ENCODE measurements around the gene MRM3.

Gene MRM3, protein sequence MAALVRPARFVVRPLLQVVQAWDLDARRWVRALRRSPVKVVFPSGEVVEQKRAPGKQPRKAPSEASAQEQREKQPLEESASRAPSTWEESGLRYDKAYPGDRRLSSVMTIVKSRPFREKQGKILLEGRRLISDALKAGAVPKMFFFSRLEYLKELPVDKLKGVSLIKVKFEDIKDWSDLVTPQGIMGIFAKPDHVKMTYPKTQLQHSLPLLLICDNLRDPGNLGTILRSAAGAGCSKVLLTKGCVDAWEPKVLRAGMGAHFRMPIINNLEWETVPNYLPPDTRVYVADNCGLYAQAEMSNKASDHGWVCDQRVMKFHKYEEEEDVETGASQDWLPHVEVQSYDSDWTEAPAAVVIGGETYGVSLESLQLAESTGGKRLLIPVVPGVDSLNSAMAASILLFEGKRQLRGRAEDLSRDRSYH

DNA sequence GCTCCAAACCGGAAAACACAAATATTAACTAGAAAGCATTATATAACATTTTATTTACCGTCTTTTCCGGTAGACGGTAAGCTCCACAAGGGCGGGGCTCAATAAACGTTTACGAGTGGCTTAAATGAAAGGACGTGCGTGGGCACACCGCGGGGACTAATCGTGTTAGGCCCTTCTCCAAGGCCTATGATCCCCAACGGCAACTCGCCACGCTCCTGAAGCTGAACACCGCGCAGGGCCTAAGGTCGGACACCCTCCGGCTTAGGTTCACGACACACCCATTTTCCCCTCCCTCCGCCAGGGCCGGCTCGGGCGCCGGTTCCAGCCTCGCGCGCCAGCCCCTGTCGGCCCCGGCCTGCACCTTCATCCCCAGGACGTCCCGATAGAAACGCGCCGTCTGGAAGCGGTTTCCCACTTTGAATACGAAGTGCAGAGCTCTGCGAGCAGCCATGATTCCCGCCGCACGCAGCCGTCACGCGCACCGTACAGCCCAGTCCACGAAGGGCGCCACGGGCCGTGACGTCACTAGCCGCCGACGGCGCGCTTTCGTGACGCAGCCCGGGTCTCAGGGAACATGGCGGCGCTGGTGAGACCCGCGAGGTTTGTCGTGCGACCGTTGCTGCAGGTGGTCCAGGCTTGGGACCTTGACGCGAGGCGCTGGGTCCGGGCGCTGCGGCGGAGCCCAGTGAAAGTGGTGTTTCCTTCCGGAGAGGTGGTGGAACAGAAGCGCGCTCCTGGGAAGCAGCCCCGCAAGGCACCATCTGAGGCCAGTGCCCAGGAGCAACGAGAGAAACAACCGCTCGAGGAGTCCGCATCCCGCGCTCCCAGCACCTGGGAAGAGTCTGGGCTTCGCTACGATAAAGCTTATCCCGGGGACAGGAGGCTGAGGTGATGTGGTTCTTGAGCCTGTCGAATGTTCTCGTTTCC lies at the start of gene MRM3, which contains the start of gene GLOD4:
Gene MRM3, plus strand, starts transcription at position 549 of the 927 bp plus-strand sequence. Its CDS starts 26 bp downstream, at position 575.
Gene GLOD4, minus strand, starts transcription at position 476 of the 927 bp plus-strand sequence. Its CDS starts 25 bp downstream, at position 451.
- Histone ChIP-seq H3K9me3 (no peaks in the 10 kb centered on the region), H3K27me3 (ENCODE audit: low read depth) (no peaks in the 10 kb centered on the region), H3K4me1 (peaks cover 14% of the 10 kb centered on the region), H3K36me3 (replicated peaks) (peaks cover 46% of the 10 kb centered on the region), H3K4me3 (peak within 1 kb of the TSS; percentile 93)
- DNase-seq (ENCODE audit: low spot score in 2 of 2) = peak; percentile 48 to 91
- in situ Hi-C loops (cut with MboI; ENCODE audit: low sequenced_read_pairs) = no loop called here

DNA sequence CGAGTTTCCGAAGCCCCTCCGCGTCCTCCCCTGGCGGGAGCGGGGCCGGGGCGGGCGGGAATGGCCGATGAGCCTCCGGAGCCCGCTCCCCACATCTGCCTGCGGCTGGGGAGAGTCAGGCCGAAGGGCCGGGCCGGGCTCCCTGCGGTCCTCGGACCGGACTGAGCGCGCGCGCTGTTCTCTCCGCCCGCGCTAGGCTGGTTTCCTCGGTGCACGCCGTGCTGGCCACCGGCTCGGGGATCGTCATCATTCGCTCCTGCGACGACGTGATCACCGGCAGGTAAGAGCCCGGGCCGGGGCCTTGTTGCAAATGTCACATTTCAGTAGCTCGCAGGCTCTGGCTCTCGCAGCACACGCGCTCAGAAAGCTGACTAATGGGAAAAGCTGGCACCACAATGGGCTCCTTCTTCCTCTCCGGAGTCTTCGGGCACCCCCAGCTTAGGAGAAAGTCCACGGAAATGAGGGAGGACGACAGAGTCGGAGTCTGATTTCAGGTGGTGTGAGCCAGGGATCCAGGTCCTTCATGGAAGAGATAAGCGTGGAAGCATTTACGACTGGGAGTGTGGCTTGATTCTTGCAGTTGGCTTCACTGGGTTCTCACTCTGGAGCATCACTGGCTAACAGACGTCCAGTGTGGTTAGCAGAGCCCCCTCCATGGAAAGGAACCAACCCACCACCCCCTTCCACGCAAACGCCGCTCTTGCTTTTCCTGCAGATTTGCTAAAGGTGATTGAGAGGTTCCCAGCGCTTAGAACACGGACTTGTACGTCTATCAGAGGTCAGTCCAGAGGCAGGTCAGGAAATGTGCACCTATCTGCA lies 49.0 kb upstream of the MRM3 start:
- DNase-seq (ENCODE audit: low spot score in 2 of 2) = peak; percentile 23 to 35
- Histone ChIP-seq H3K36me3 (replicated peaks) (peaks cover 34% of the 10 kb centered on the region), H3K27me3 (ENCODE audit: low read depth) (no peaks in the 10 kb centered on the region), H3K4me1 (peaks cover 28% of the 10 kb centered on the region), H3K9me3 (no peaks in the 10 kb centered on the region), H3K4me3 (peak overlapping the region; percentile 54)
- in situ Hi-C loops (cut with MboI; ENCODE audit: low sequenced_read_pairs) = no loop called here

DNA sequence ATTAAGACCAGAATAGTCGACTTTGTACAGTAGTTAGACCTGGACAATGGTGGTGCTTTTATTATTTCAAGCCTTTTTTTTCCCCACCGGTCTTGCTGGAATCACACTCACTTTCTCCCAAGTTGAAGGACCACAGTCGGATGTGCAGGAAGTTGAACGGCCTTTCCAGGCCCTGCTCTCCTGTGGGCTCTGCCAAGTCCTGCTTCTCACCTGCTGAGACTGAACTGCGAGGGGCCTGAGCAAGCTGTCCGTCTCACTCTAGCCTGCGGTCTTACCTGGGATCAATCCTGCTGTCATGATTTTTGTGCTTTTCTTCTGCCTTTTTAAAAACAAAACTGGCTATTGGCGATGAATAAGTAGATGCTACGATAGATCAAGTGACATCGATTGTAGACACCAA lies 48.4 kb upstream of the MRM3 start:
- no peak for DNase-seq (ENCODE audit: low spot score in 2 of 2)
- Histone ChIP-seq H3K4me1 (peaks cover 28% of the 10 kb centered on the region), H3K4me3 (peak overlapping the region; percentile 54), H3K36me3 (replicated peaks) (peaks cover 40% of the 10 kb centered on the region), H3K9me3 (no peaks in the 10 kb centered on the region), H3K27me3 (ENCODE audit: low read depth) (no peaks in the 10 kb centered on the region)
- in situ Hi-C loops (cut with MboI; ENCODE audit: low sequenced_read_pairs) = no loop called here

DNA sequence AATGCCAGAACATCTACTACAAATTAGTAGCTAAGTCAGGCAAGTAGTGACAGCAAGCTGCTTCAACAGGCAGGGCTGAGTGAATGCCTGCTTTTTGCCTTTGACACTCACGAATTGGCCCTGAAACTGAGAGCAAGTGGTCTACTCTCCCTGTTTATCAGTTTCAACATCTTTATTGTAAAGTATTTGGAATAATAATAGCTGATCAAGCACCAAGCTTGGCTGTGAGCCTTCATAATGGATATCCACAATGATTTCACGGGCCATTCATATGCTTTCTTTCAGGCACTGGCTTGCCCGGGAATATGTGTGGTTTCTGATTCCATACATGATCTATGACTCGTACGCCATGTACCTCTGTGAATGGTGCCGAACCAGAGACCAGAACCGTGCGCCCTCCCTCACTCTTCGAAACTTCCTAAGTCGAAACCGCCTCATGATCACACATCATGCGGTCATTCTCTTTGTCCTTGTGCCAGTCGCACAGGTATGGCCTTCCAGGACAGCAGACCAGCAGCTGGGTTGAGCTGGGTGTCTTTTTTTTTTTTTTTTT lies 44.5 kb upstream of the MRM3 start:
- Histone ChIP-seq H3K4me1 (peaks cover 17% of the 10 kb centered on the region), H3K27me3 (ENCODE audit: low read depth) (no peaks in the 10 kb centered on the region), H3K9me3 (no peaks in the 10 kb centered on the region), H3K36me3 (replicated peaks) (peaks cover 74% of the 10 kb centered on the region), H3K4me3 (no peak overlapping the region)
- in situ Hi-C loops (cut with MboI; ENCODE audit: low sequenced_read_pairs) = no loop called here
- DNase-seq (ENCODE audit: low spot score in 2 of 2) = peak; percentile 62 to 89

DNA sequence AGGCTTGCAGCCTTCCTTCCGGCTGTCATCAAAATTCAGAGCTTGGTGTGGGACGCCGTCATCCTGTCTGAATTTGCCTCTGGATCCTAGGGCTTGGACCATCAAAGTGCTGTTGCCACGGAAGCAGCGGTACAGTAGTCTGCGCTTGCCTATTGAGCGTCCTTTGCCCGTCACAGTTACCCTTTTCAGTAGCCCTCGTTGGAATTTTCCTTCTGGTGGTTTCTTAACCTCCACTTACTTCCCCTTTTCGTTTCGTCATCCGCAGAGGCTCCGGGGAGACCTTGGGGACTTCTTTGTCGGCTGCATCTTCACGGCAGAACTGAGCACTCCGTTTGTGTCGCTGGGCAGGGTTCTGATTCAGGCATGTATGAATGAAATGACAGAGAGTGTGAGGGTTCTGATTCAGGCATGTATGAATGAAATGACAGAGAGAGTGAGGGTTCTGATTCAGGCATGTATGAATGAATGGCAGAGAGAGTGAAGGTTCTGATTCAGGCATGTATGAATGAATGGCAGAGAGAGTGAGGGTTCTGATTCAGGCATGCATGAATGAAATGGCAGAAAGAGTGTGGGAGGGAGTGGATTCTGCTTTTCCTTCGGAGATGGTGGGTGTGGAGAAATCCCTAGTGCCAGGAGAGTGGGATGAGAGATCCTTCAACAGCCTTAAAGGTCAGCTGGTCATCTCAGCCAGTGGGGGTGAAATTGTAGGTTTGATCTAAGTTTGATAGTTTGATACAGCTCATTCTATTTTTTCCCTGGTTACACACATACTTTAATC lies 41.7 kb upstream of the MRM3 start:
- in situ Hi-C loops (cut with MboI; ENCODE audit: low sequenced_read_pairs) = no loop called here
- Histone ChIP-seq H3K27me3 (ENCODE audit: low read depth) (no peaks in the 10 kb centered on the region), H3K4me3 (no peak overlapping the region), H3K36me3 (replicated peaks) (peaks cover 85% of the 10 kb centered on the region), H3K4me1 (peaks cover 9% of the 10 kb centered on the region), H3K9me3 (no peaks in the 10 kb centered on the region)
- DNase-seq (ENCODE audit: low spot score in 2 of 2) = no peak

DNA sequence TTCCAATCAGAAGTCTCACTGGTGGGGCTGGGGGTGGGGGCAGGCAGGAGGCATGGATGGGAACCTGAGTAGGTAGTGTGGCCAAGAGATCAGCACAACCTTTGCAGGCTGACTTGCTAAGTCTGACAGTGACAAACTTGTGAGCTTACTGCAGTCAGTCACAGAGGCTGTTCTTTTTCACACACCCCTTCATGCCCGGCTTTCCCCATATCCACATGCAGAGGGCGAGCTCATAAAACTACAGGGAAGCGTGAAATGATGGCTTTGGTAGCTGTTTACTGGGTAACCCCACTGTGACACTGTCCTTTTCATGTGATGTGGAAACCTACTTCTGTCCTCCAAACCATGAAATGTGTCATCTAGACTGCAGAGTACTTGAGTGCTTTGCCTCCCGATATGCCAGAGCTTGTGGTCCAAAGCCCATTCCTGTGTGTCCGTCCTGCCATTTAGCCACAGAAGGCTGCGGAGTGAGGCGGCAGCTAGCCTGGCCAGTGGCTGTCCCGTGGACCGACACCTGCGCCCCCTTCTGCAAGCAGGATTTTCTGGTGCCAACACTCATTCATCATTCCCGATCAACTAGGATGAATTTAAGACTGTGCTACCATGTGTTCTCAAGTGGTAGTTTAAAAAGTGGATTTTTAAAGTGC lies 39.9 kb upstream of the MRM3 start:
- Histone ChIP-seq H3K36me3 (replicated peaks) (peaks cover 92% of the 10 kb centered on the region), H3K4me1 (peaks cover 6% of the 10 kb centered on the region), H3K4me3 (no peak overlapping the region), H3K9me3 (no peaks in the 10 kb centered on the region), H3K27me3 (ENCODE audit: low read depth) (no peaks in the 10 kb centered on the region)
- DNase-seq (ENCODE audit: low spot score in 2 of 2) = no peak
- in situ Hi-C loops (cut with MboI; ENCODE audit: low sequenced_read_pairs) = no loop called here

DNA sequence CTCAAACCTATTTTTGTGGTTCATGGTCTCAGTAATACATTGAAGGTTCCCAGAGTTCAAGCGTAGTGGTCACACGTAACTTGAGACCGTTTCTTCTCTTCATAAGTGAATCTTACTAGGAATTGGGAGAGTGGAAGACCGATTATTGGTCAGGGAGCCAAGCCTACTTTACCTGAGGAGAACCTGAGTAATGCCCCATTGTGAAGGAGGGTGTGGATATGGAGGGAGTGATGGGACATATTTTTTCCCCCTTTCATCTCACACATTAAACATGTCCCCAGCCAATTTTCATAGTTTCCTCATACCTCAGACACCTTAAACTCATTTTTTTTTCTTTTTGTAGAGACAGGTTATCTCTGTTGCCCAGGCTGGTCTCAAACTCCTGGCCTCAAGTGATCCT lies 39.0 kb upstream of the MRM3 start:
- Histone ChIP-seq H3K36me3 (replicated peaks) (peaks cover 94% of the 10 kb centered on the region), H3K4me3 (no peak overlapping the region), H3K27me3 (ENCODE audit: low read depth) (no peaks in the 10 kb centered on the region), H3K9me3 (no peaks in the 10 kb centered on the region), H3K4me1 (no peaks in the 10 kb centered on the region)
- in situ Hi-C loops (cut with MboI; ENCODE audit: low sequenced_read_pairs) = no loop called here
- no peak for DNase-seq (ENCODE audit: low spot score in 2 of 2)

DNA sequence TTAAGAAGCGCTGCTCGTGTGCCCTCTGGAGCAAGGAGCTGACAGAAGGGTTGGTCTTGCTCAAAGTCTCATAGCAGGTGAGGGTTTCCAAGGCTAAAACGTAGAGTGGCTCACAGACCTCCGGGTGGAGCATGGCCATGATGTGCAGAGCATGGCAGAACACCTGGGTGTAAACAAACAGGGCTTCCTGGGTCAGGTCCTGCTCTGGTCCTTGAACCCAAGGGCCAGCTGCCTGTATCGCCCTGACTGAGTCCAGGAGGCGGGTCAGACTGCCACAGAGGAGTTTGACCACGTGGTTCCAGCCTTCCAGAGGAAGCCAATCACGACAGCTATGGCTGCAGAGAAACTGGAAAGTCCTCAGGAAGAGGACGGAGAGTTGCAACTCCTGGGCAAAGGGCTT lies 37.2 kb upstream of the MRM3 start:
- peaks cover 81% of the 10 kb centered on the region for H3K36me3 ChIP-seq (replicated peaks)
- H3K9me3 ChIP-seq = no peaks in the 10 kb centered on the region
- DNase-seq (ENCODE audit: low spot score in 2 of 2) = no peak
- no peaks in the 10 kb centered on the region for H3K27me3 ChIP-seq (ENCODE audit: low read depth)
- in situ Hi-C loops (cut with MboI; ENCODE audit: low sequenced_read_pairs) = no loop called here
- no peaks in the 10 kb centered on the region for H3K4me1 ChIP-seq
- H3K4me3 ChIP-seq = no peak overlapping the region

DNA sequence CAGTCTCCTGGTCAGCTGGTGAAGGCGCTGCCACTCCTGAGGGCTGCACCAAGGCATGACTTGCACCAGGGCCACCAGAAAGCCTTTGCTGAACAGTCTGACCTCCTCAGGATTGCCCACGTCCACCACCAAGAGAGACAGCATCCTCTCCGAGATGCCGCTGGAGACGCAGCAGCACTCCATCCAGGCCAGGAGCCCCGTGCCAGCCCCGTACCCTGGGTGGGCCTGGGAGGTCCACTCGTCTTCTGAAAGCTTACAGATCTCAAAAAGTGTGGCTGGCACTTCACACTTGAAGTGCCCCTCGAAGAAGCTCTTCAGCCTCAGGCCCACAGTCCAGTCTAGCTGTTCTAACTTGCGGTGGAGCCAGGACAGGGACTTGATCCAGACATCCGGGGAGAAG lies 36.7 kb upstream of the MRM3 start:
- Histone ChIP-seq H3K27me3 (ENCODE audit: low read depth) (no peaks in the 10 kb centered on the region), H3K9me3 (no peaks in the 10 kb centered on the region), H3K4me3 (no peak overlapping the region), H3K36me3 (replicated peaks) (peaks cover 77% of the 10 kb centered on the region), H3K4me1 (peaks cover 4% of the 10 kb centered on the region)
- DNase-seq (ENCODE audit: low spot score in 2 of 2) = no peak
- in situ Hi-C loops (cut with MboI; ENCODE audit: low sequenced_read_pairs) = no loop called here

DNA sequence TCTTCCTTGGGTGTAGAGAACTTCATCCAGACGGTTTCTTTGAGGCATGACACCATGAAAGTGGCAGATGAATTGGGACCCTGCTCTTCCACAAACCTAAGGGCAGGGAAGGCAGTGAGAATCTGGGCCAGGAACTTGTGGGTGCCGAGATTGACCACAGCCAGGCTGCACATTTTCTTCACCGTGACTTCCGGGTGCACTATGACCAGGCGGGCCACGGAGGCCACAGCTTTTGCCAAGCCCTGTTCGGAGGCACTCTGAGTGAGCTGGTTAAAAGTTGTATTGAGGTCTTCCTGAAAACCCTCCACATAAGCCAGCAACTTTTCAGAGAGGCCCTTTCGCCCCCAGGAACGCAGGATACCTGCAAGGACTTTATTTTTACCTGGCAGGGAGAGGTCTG lies 36.0 kb upstream of the MRM3 start:
- Histone ChIP-seq H3K9me3 (no peaks in the 10 kb centered on the region), H3K4me1 (peaks cover 7% of the 10 kb centered on the region), H3K4me3 (no peak overlapping the region), H3K27me3 (ENCODE audit: low read depth) (no peaks in the 10 kb centered on the region), H3K36me3 (replicated peaks) (peaks cover 71% of the 10 kb centered on the region)
- DNase-seq (ENCODE audit: low spot score in 2 of 2) = no peak
- in situ Hi-C loops (cut with MboI; ENCODE audit: low sequenced_read_pairs) = no loop called here

DNA sequence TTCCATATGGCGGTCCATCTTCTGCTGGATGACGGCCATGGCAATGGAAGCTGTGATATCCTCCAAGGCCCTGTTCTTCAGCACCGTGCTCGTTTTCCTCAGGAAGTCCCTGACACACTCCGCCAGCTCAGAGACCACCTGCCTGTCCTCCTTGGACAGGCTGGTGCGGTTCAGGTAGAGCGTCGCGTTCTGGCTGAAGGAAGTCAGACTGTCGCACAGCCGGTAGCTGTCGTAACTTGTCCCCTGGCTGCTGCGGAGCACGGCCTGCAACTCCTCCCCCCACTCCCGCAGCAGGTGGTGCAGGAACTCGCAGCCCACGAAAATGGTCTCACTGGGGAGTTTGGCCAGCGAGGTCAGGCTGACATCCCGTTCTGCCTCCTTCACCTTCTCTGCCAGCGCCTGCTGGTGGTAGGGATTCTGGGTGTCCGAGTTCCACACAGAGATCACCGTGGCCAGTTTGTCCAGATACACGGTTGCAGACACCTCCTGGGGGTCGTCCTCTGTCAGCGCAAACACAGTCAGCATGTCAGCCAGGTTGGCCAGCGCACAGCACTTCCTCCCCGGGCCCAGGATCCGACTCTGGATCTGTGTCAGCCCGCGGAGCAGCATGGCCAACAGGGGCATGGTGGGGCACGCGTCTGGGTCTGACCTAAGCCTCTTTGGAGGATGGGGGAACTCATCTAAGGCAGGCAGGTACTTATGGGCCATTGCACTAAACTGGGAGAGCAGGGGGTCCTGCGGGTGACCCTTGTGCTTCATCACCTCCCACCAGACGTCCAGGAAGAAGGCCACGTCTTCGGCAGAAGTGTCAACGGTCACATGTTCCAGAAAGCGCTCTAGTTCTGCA lies 35.1 kb upstream of the MRM3 start:
- H3K36me3 ChIP-seq (replicated peaks) = peaks cover 66% of the 10 kb centered on the region
- no peaks in the 10 kb centered on the region for H3K9me3 ChIP-seq
- in situ Hi-C loops (cut with MboI; ENCODE audit: low sequenced_read_pairs) = no loop called here
- no peak for DNase-seq (ENCODE audit: low spot score in 2 of 2)
- H3K27me3 ChIP-seq (ENCODE audit: low read depth) = no peaks in the 10 kb centered on the region
- no peak overlapping the region for H3K4me3 ChIP-seq
- peaks cover 7% of the 10 kb centered on the region for H3K4me1 ChIP-seq

All from HAP-1 (cell line).